ENCODE results near the gene ILRUN.
"Not testable (repeated sequence)": the region's sequence is repeated elsewhere in the genome, so short reads cannot be mapped to it uniquely, and the experiment has no call there.

DNA sequence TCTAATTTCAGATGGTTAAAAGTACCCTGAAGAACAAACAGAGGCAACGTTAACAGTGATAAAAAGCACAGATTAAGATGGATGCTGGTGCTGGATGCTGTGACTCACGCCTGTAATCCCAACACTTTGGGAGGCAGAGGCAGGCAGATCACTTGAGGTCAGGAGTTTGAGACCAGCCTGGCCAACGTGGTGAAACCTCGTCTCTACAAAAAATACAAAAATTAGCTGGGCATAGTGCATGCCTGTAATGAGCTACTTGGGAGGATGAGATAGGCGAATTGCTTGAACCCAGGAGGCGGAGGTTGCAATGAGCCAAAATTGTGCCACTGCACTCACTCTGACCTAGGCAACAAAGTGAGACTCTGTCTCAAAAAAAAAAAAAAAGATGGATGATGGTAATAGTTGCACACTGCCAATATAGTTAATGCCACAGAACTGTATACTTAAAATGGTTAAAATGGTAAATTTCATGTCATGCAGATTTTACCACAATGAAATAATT lies 38.5 kb downstream of the ILRUN start:
- not testable (repeated sequence) for TF ChIP-seq POLR2A (IDR thresholded peaks at IDR 0.05)
- TF ChIP-seq, protein P1, sequence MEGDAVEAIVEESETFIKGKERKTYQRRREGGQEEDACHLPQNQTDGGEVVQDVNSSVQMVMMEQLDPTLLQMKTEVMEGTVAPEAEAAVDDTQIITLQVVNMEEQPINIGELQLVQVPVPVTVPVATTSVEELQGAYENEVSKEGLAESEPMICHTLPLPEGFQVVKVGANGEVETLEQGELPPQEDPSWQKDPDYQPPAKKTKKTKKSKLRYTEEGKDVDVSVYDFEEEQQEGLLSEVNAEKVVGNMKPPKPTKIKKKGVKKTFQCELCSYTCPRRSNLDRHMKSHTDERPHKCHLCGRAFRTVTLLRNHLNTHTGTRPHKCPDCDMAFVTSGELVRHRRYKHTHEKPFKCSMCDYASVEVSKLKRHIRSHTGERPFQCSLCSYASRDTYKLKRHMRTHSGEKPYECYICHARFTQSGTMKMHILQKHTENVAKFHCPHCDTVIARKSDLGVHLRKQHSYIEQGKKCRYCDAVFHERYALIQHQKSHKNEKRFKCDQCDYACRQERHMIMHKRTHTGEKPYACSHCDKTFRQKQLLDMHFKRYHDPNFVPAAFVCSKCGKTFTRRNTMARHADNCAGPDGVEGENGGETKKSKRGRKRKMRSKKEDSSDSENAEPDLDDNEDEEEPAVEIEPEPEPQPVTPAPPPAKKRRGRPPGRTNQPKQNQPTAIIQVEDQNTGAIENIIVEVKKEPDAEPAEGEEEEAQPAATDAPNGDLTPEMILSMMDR (IDR thresholded peaks at IDR 0.05) = not testable (repeated sequence)

Data from uterus (tissue), 2 donors.